GM19025 (cell line): Measurements from ENCODE around the gene TEAD4.
A peak's percentile ranks its signal among the peaks of the same experiment; 100 is the strongest.

ENCODE experiments used
- ATAC-seq: cut with Tn5 transposase; IDR thresholded peaks from one replicate; pipeline ENCODE4 v1.9.1; 2021; ENCODE audit warnings: mild to moderate bottlenecking, low read depth, moderate library complexity; ENCODE audit not compliant: unreplicated experiment

The TEAD4 gene

DNA sequence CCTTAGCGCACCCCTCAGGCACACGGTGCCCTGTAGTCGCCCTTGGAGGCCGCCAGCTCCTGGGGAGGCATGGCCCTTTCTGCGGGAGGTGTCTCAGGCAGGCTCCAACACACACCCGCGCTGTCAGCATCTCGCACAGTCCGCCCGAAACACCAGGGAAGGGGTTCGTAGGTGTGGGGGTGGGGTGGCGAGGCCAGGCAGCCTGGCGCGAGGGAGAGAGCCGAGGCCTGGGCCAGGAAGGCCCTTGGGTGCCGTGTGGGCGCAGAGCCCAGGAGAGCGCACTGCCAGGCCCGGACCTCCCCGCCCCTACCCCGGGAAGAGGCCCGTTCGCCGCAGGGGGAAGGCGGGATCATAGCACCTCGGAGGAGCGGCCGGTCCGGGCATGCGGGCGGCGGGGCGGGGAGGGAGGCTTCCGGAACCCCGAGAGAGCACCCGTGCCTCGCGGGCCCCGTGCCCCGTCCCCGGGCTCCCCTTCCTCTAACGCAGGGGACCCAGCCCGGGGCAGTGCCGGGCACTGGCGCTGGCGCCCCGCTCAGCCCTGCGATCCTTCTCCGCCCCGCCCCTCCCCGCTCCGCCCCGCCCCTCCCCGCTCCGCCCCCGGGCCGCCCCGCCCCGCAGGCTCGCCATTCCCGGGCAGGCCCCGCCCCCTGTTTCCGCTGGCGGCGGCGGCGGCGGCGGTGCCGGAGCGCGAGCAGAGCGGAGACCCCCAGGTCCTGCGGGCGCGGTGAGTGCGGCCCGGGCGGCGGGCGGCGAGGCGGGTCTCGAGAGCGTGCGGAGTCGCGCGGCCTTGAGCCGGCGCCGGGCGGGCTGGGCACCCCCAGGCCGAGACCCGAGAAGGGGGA, 117.8 kb downstream of the TEAD4 start, which contains the start of gene TSPAN9:
Gene TSPAN9 (plus strand): TSS at position 650 of the 842 bp plus-strand sequence. CDS start 123,815 bp downstream, outside the sequence.
- peak; percentile 82 for ATAC-seq

GRCh38 chr12:3077572-3078081, 118.4 kb downstream of the TEAD4 start:
- no peak for ATAC-seq

DNA sequence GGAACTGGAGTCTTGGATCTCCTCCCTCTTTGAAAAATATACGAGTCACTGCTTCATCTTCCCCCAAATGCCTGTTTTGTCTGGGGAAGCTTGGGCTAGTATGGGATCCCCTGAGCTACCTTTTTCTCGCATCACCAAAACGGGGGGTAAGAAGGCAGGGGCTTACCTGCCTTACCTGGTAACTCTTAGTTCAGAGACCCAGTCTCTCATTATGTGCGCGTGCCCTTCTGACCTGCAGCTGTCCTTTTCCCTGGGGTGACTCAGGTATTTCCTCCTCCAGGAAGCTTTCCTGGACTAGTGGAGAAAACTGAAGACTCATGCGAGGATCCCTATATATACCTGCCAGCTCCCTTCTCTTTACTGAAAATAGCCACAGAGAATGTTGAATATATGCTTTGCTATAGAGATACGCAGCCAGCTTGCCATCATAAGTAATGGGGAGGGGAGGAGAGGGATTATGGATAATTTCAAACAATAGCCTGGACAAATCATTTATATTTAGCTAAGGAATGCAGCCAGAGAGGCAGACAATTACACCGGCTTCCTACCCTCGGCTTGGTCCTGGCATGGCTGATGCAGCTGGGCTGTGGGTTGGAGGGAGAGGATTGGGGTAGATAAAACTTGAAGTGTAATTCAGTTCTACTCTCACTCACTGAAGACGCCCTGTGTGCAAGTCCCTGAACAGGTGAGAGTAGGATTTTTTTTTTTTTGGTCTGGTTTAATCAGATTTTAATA, 119.1 kb downstream of the TEAD4 start:
- no peak for ATAC-seq

- no peak for ATAC-seq
Measured at GRCh38 chr12:3081091-3081490, 121.9 kb downstream of the TEAD4 start.

DNA sequence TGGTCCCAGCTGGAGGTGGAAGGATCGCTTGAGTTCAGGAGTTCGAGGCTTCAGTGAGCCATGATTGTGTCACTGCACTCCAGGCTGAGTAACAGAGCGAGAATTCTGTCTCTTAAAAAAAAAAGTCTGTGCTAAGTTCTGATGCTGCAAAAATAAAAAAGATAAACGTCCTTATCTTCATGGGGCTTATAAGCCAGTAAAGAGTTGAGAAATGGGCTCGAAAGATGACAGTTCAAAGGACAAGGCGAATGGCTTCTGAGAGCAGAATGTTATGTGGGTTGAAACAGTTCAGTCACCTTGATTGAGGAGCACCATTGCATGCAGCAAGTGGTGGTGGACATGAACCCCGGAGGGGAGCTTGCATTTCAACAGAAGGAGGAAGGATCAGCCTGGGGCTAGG, 122.7 kb downstream of the TEAD4 start:
- no peak for ATAC-seq

DNA sequence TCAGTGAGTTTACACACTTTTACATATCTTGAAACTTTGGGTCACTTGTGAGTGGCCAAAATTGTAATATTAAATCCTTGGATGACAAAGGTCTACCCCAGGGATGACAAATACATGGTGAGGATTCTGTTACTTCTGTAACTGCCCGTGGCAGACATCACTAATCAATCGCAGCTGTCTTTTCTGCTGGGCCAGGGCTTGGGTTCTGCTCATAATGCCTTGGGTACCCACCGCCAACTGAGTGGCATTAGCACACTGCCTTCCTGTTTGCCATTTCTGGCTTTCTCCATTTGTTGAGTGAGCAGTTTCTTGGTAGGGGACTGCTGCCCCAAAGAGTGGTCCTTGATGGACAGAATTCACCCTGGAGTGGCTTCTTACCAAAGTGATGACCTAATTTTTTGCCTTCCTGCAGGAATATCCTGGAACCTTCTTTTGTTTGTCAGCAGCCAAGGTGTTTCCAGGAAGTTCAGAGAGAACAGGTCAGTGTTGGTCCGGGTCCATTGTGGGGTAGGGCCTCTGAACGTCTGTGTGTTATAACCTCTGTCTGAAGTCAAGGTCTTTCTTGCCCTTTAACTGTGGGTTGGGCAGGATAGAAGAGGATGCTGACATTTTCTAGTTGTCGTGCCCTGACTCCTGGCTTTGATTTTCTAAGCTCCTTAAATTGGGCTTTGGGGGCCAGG, 124.2 kb downstream of the TEAD4 start:
- no peak for ATAC-seq

DNA sequence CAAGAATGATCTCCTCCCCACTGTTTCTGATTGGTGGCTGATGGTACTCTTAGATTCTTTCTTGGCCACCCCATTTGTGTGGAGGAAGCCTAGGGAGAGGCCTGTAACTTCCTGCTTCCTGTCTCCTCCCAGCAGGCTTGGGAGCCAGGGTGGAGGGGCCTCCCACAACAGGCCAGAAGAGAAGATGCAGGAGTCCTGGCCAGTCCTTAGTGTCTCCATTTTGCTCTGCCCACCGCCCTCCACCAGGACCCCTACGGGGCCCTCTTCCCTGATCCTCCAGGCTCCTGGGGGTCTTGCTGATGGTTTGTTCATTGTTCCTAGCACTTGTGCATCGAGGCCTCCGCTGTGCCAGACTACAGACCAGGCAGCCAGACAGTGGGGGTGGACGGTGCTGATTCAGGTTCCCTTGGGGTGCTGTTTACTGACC, 124.7 kb downstream of the TEAD4 start:
- no peak for ATAC-seq

- no peak for ATAC-seq
Measured at GRCh38 chr12:3084742-3085141, 125.5 kb downstream of the TEAD4 start.

- ATAC-seq: no peak
Measured at GRCh38 chr12:3085341-3086139, 126.3 kb downstream of the TEAD4 start.

GRCh38 chr12:3086211-3086610, 127.0 kb downstream of the TEAD4 start:
- no peak for ATAC-seq

DNA sequence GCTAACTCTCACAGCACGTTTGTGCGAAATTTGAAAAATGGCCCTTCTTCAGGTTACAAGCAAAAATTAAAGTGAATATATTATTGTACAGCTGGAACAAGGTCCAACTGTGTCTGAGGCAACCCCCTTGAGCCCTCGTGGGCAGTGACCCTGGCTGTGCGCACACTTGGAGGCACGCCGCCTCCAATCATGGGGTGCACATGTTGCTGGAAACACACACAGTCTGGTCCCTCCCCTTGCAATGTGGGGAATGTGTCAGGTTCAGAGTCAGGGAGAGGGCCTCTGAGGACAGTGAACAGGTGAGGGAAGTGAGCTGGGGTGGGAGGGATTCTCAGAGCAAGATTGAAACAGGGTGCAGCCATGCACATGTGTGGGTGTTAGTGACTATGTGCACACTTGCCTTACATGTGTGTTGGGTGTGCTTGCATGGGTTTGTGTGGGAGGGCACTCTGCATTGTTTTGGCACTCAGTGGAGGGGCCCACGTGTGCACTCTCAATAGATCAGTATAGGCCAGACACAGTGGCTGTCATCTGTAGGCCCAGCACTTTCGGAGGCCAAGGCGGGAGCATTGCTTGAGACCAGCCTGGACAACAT, 127.6 kb downstream of the TEAD4 start:
- no peak for ATAC-seq

DNA sequence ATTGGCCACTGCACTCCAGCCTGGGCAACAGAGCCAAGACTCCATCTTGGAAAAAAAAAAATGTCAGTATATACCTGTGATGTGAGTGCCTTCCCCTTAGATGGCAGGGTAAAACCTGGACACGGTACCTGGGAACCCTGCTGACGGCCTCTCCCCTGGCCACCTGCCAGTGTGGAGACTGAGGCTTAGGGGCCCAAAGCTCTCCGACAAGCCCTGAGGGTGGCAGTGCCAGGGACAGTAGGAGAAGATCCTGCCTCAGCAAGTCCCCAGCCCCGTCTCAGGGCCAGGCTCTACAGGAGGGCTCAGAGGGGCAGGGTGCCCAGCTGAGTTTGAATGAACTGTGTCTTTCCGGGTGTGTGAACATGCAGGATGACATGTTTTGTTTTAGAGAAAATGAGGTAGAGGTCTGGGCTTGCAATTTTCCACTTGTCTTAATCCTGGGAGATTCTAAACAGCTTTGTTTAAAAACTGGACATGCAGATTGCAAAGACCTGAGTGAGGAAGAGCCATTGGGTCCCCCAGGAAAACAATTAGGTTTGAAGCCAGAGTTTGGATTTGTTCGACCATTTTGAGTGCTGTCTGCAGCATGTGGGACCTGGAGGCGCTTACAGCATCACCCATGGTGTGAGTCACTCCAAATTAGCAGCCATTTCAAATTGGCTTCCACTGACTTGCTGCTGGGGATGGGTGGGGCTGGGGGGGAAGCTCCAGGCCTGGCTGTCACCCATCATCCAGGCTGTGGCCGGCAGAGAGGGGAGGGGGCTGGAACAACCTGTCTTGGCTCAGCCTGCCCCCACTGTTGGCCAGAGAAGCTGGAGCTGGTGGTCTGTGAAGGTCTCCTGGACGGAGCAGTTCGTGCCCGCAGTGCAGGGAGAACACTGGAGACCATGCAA, 128.8 kb downstream of the TEAD4 start:
- no peak for ATAC-seq

DNA sequence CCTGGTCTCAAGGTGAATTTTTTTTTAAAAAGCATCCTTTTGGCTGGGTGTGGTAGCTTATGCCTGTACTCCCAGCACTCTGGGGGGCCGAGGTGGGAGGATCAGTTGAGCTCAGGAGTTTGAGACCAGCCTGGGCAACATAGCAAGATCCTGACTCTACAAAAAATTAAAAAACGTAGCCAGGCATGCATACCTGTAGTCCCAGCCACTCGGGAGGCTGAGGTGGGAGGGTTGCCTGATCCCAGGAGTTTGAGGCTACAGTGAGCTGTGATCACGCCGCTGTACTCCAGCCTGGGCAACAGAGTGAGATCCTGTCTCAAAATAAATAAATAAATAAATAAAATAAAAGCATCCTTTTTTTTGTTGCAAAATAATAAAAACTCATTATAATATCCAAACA, 130.4 kb downstream of the TEAD4 start:
- ATAC-seq: no peak
